Ishikawa (cell line): ENCODE results near the gene CKM.

Experiments
- CEBPB ChIP-seq: IDR thresholded peaks from 2 replicates; pipeline ENCODE4 v1.6.1; 2012
- EGR1 ChIP-seq: IDR thresholded peaks from 2 replicates; pipeline ENCODE4 v1.6.1; 2012
- EP300 ChIP-seq: IDR thresholded peaks from 2 replicates; pipeline ENCODE4 v1.6.1; 2012; ENCODE audit warnings: borderline replicate concordance
- FOXM1 ChIP-seq: IDR thresholded peaks from 2 replicates; pipeline ENCODE4 v1.6.1; 2012; ENCODE audit warnings: low read depth, borderline replicate concordance
- RAD21 ChIP-seq: IDR thresholded peaks from 2 replicates; pipeline ENCODE4 v1.6.1; 2012; ENCODE audit warnings: low read depth
- TAF1 ChIP-seq: IDR thresholded peaks from 2 replicates; pipeline ENCODE4 v1.6.1; 2012; ENCODE audit warnings: low read depth, mild to moderate bottlenecking
- TEAD4 ChIP-seq: IDR thresholded peaks from 2 replicates; pipeline ENCODE4 v1.6.1; 2012
- YY1 ChIP-seq: IDR thresholded peaks from 2 replicates; pipeline ENCODE4 v1.6.1; 2012; ENCODE audit warnings: low read depth
- ZBTB7A ChIP-seq: IDR thresholded peaks from 2 replicates; pipeline ENCODE4 v1.6.1; 2012; ENCODE audit warnings: low read depth
- TF ChIP-seq, protein P1 (sequence below): IDR thresholded peaks from 2 replicates; pipeline ENCODE4 v1.6.1; 2012; ENCODE audit warnings: low read depth, mild to moderate bottlenecking
- TF ChIP-seq, protein P2 (sequence below): IDR thresholded peaks from 2 replicates; pipeline ENCODE4 v1.6.1; 2012
- TF ChIP-seq, protein P3 (sequence below): IDR thresholded peaks from 2 replicates; pipeline ENCODE4 v1.6.1; 2012

DNA sequence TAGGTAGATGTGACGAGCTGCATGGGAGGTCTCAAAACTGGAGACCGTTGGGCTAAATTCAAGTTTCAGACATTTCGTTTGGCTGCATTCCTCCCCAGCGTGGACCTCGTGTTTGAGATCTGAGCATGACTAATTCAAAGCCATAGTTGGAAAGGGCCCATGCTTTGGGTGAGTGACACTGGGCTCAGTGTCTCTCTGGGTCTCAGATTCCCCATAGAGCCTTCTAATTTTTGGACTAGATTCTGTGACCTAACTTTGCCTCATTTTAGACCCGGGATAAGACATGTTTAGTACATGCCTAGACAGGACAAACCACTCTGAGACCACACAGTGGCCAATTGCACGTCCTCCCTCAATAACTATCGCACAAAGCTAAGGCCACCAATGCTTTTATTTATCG is 16.6 kb downstream of the CKM start:
- TF ChIP-seq EGR1 (no peak), EP300 (no peak), YY1 (no peak), TAF1 (no peak), TEAD4 (no peak), CEBPB (no peak), RAD21 (no peak), ZBTB7A (no peak), FOXM1 (no peak)
- TF ChIP-seq, protein P1, sequence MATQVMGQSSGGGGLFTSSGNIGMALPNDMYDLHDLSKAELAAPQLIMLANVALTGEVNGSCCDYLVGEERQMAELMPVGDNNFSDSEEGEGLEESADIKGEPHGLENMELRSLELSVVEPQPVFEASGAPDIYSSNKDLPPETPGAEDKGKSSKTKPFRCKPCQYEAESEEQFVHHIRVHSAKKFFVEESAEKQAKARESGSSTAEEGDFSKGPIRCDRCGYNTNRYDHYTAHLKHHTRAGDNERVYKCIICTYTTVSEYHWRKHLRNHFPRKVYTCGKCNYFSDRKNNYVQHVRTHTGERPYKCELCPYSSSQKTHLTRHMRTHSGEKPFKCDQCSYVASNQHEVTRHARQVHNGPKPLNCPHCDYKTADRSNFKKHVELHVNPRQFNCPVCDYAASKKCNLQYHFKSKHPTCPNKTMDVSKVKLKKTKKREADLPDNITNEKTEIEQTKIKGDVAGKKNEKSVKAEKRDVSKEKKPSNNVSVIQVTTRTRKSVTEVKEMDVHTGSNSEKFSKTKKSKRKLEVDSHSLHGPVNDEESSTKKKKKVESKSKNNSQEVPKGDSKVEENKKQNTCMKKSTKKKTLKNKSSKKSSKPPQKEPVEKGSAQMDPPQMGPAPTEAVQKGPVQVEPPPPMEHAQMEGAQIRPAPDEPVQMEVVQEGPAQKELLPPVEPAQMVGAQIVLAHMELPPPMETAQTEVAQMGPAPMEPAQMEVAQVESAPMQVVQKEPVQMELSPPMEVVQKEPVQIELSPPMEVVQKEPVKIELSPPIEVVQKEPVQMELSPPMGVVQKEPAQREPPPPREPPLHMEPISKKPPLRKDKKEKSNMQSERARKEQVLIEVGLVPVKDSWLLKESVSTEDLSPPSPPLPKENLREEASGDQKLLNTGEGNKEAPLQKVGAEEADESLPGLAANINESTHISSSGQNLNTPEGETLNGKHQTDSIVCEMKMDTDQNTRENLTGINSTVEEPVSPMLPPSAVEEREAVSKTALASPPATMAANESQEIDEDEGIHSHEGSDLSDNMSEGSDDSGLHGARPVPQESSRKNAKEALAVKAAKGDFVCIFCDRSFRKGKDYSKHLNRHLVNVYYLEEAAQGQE = no peak
- TF ChIP-seq, protein P2, sequence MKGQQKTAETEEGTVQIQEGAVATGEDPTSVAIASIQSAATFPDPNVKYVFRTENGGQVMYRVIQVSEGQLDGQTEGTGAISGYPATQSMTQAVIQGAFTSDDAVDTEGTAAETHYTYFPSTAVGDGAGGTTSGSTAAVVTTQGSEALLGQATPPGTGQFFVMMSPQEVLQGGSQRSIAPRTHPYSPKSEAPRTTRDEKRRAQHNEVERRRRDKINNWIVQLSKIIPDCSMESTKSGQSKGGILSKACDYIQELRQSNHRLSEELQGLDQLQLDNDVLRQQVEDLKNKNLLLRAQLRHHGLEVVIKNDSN = no peak
- TF ChIP-seq, protein P3, sequence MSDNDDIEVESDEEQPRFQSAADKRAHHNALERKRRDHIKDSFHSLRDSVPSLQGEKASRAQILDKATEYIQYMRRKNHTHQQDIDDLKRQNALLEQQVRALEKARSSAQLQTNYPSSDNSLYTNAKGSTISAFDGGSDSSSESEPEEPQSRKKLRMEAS = no peak; the same call in 1 of the 2 replicates
